IPS DF 4.7 (cell line): Measurements from ENCODE around the gene GOLGA8B.
"Not testable (repeated sequence)": the region's sequence is repeated elsewhere in the genome, so short reads cannot be mapped to it uniquely, and the experiment has no call there.

Source experiments
- DNase-seq: peaks from one replicate; pipeline ENCODE4 v3.0.0-alpha.2; 2013; ENCODE audit warnings: low spot score; ENCODE audit errors: extremely low read depth

GOLGA8B gene, protein sequence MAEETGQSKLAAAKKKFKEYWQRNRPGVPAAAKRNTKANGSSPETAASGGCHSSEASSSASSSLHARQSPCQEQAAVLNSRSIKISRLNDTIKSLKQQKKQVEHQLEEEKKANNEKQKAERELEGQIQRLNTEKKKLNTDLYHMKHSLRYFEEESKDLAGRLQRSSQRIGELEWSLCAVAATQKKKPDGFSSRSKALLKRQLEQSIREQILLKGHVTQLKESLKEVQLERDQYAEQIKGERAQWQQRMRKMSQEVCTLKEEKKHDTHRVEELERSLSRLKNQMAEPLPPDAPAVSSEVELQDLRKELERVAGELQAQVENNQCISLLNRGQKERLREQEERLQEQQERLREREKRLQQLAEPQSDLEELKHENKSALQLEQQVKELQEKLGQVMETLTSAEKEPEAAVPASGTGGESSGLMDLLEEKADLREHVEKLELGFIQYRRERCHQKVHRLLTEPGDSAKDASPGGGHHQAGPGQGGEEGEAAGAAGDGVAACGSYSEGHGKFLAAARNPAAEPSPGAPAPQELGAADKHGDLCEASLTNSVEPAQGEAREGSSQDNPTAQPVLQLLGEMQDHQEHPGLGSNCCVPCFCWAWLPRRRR

GRCh38 chr15:34583399-34584329, at the start of gene GOLGA8B:
GOLGA8B (minus strand) TSS chr15:34583651; CDS start chr15:34535912, 47,739 bp downstream.
- DNase-seq: no peak

DNA sequence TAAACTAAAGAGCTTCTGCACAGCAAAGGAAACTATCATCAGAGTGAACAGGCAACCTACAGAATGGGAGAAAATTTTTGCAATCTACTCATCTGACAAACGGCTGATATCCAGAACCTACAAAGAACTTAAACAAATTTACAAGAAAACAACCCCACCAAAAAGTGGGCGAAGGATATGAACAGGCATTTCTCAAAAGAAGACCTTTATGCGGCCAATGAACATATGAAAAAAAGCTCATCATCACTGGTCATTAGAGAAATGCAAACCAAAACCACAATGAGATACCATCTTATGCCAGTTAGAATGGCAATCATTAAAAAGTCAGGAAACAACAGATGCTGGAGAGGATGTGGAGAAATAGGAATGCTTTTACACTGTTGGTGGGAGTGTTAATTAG, 49.7 kb upstream of the GOLGA8B start:
- not testable (repeated sequence) for DNase-seq

- DNase-seq: no peak
Observed at GRCh38 chr15:34628577-34629152, 45.2 kb upstream of the GOLGA8B start.

DNA sequence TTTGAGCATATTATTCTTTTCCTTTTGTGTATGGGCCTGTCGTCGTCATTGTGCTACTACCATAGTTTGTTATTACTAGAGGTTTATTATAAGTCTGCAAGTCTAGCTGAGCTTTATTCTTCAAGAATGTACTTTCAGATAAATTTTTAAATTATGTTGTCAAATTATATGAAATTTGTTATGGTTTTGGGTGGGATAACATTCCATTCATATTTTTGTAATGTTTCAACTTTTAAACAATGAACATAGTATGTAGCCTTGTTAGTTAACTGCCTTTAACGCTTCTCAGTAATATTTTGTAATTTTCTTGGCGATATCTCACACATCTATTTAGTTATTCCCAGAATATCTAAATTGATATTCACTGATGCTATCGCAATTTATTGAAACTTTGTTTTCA, 41.6 kb upstream of the GOLGA8B start:
- no peak for DNase-seq

GRCh38 chr15:34621675-34622074, 38.2 kb upstream of the GOLGA8B start:
- no peak for DNase-seq

DNA sequence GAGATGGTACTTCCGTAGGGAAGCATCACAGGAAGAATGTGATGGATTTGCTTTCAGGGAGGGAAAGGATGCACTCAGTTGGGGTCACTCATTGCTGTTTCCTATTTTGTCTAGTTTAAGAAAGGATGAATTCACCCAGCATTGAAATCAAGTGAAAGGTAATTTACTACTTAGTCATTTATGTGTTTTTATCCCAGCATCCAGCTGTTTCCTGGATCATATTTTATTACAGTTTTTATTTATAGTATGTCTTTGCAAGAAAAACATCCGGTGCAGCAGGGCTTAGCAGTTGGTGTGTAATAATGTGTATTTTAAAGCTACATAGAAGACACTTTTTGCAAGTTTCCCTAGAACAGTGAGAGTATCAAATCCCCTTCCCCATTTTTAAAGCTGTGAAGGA, 37.4 kb upstream of the GOLGA8B start:
- DNase-seq: no peak

- no peak for DNase-seq
Observed at GRCh38 chr15:34620142-34620541, 36.7 kb upstream of the GOLGA8B start.

GRCh38 chr15:34619151-34619550, 35.7 kb upstream of the GOLGA8B start:
- no peak for DNase-seq

DNA sequence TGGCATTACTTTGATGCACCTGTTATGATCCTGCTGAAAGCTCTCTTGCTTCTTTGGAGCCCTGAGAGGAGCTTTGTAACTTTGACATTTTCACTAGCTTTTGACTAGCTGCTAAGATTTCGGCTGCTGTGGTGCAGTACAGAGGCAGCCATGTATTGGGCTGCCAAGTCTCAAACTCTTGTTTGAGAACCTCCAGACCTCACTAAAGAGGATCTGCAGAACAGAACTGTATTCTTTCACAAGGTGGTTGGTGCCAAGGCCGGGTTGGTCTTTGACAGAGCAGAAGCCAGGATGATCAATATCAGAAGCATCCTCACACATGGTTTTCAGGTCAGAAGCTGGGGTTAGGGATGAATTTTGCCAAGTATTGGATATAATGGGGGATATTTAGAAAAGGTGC, 34.6 kb upstream of the GOLGA8B start:
- no peak for DNase-seq

DNA sequence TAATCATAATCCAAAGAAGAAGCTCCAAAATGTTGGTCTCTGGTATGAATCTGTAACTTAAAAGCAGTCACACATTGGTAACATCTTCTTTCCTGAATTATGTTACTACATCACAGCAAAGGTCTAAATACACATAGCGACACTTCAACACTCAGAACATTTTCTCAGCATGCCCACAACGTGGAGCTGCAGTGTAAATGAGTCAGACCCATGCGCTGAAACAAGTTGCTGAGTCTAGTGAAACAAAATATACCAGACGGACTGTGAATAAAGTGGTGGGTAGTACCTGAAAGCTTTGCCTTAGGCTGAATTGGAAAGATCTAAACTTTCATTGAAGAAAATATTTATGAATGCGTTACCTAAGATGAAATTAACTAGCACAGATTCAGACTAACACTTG, 33.2 kb upstream of the GOLGA8B start:
- DNase-seq: no peak

DNA sequence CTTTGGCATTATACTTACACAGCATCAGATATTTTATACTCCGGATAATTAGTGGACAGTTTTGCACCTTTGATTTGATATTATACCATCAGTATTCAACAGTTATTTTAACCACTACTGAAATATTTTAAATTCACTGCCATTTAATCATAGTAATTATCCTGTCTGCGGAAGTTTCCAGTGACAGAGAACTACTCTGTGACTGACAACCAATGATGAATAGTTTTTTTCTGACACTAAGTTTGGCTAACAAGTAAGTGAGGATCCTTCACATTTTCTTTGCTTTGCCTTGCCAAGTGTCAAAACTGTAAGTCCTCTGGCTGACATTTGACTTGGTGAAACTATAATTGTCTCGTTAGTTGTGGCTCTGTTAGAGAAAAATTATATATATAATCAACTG, 30.5 kb upstream of the GOLGA8B start:
- no peak for DNase-seq

DNA sequence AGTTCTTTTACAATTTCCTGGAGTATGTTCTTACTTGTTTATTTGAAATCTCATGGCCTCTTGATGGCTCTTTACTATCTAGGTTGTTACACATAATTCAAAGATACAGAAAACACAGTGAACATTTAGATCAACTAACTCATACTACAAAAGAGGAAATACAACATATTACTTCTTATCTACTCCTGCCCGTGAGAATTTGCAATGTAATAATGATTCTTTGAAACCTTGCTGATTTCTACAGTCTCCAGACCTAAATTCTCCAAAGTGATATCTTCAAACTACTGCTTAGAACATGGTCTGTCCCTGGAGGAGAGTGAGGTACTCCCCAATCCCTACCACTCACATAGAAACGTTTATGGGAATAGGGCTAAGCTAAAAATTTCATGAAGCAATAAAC, 29.9 kb upstream of the GOLGA8B start:
- no peak for DNase-seq

DNA sequence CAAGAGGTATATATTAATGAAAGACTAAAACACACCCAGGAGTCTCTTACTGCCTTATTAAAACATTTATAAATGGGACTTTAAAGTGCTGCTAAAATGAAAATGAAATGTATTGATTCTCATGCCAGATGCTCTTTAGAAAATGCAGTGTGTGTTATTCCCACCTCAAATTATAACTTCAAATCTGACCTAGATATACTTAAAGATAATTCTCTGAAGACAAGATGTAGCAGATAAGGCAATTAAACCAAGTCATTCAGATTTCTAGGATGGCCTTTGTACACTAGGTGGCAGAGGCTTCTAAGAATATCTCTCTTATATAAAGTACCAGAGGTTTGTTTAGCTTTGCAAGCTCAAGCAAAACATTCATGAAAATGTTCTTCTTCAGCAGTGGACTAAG, 26.9 kb upstream of the GOLGA8B start:
- DNase-seq: no peak

DNA sequence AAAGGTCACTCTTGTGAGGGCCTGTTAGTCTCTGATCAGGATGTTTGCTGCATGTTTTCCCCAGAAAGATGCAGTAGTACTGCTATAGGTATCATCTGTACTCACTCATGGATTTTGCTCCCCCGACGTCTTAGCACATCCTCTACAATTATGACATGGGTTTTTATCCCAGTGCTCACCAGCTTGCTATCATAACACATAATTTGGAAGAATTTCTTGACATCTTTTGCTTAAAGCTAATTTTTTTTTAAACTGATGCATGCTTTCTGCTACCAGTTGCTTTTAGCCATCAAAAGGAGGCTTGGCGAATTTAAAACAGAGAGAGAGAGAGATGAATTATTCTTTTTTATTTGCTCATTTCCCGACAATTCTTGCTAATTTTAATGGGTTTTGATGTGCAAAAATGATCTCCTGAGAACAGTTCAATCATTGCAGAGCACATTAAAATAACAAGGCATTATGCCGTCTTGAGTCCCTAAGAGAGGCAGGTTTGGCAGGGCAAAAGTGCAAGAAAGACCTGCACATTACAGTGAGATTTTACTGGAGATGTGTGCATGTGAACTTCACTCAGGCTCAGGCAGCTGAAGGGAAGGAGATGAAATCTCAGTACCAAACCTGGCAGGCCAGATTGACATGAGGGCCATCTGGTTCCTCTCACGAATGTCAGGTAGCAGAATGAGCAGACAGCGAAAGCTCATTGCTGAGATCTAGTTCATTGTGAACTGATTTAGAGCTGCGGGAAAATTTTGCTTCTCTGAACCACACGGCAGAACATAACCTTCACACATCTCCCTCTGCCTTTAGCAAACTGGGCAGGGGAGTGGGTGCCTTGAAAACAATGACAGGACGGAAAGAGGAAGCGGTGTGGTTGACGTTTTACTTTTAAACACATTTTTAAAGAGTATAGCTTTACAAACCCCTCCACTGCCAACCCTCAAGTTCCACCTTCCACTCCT, 25.9 kb upstream of the GOLGA8B start:
- no peak for DNase-seq

DNA sequence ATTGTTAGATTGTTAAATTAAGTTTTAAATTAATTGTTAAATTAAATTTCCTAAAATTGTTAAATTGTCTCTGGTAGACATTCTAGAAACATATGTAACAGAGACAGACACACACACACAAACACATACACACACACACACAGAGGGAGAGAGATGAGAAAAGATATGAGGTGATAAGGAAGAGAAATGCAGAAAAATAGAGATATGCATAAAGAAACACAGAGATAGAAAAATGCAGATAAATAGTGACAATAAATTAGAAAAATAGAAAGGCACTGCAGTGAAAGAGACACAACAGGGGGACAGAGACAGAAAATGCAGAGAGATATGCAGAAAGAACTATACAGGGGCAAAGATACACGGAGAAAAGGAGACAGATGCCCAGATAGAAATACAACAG, 25.1 kb upstream of the GOLGA8B start:
- DNase-seq: no peak

DNA sequence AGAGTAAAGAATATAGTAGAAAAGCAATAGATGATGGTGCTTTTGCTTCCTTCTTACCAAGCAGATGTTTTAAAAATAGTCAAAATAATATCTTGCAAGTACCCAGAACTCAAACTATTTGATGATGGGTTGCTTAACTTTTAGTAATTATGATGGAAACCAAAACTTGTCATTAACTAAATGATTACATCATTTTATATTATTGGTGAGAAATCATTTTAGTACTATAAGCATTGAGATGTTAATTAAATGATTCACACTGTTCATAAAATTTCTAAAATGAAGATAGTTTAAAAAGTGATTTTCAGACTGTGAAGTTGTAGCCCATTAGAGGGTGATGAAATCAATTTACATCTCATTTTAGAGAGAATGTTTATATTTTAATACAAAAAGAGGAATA, 24.4 kb upstream of the GOLGA8B start:
- DNase-seq: no peak

GRCh38 chr15:34606545-34606944, 23.1 kb upstream of the GOLGA8B start:
- DNase-seq: no peak

DNA sequence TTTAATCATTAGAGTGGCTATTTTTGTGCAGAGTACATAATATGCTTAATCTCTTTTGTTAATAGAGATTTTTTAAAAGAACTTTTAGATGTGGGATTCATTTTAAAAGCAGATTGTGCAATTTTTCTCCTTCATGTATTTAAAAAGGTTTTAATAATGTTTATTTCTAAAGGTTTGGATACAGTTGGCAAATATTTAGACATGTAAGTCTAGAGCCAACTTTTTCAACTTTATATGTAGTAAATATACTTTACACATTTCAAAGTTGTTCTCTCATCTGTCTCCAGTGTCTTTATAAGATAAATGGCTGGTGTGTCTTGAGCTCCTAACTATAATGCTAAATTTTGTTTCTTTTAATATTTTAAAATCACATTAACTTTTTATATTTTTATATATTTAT, 22.7 kb upstream of the GOLGA8B start:
- no peak for DNase-seq

DNA sequence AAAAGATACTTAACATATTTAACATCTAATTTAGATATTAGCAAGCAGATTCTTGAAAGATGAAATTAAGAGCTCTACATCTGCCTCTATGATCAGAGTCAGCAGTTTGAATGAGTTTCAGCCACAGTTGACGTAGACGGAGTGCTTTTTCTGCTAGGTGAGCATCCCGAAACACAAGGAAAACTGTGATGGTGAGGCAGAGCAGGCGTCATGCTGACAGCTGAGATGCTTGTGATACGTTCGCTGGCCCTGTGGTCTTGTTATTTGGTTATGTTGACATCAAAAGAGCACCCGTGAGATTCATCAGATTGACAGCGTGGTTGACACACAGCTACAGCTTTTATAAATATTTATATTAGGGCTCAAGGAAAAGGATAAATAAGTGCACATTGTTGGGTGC, 19.6 kb upstream of the GOLGA8B start:
- DNase-seq: no peak

DNA sequence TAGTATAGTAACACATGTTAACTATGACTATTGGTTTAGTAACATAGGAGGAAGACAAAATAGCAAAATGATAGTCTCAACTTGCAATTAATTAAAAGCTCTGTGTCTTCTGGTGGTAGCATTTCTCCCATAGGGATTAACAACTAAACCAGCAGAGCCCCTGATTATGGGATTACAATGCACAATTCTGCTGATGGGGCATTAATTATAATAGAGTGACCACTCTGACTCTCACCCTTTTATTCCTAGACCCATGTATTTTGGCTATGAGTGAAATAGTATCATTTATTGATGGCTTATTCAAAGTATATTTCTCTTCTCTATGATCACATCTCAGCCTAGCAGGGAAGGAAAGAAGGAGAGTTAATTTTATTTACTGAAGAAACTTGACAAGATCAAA, 17.5 kb upstream of the GOLGA8B start:
- DNase-seq: no peak
